CD4-positive, alpha-beta T cell treated with Interleukin-21 for 1 hour (primary cell): ENCODE measurements around the gene LRTM2.
A peak's percentile ranks its signal among the peaks of the same experiment; 100 is the strongest.

Source experiments
- DNase-seq: peaks from one replicate; pipeline ENCODE4 v3.0.0-alpha.2; 2020

The LRTM2 gene

GRCh38 chr12:1798641-1799020, 21.7 kb upstream of the LRTM2 start:
- no peak for DNase-seq

GRCh38 chr12:1799051-1799881, 21.1 kb upstream of the LRTM2 start:
- no peak for DNase-seq

GRCh38 chr12:1799882-1800400, 20.4 kb upstream of the LRTM2 start:
- DNase-seq: no peak

- DNase-seq: no peak
Observed at GRCh38 chr12:1800401-1801302, 19.7 kb upstream of the LRTM2 start.

- DNase-seq: no peak
Observed at GRCh38 chr12:1801303-1801975, 18.9 kb upstream of the LRTM2 start.

- no peak for DNase-seq
Observed at GRCh38 chr12:1803736-1804135, 16.6 kb upstream of the LRTM2 start.

GRCh38 chr12:1804545-1805332, 15.6 kb upstream of the LRTM2 start:
- DNase-seq: peak; percentile 91

GRCh38 chr12:1805441-1806081, 14.8 kb upstream of the LRTM2 start:
- no peak for DNase-seq

GRCh38 chr12:1806301-1807086, 13.9 kb upstream of the LRTM2 start:
- DNase-seq: no peak

GRCh38 chr12:1807087-1807860, 13.1 kb upstream of the LRTM2 start:
- no peak for DNase-seq

- DNase-seq: no peak
Observed at GRCh38 chr12:1808036-1808797, 12.1 kb upstream of the LRTM2 start.

- peak; percentile 22 for DNase-seq
Observed at GRCh38 chr12:1808798-1809480, 11.4 kb upstream of the LRTM2 start.

- DNase-seq: no peak
Observed at GRCh38 chr12:1809591-1810190, 10.7 kb upstream of the LRTM2 start.

- DNase-seq: no peak
Observed at GRCh38 chr12:1810201-1810930, 10.0 kb upstream of the LRTM2 start.

- no peak for DNase-seq
Observed at GRCh38 chr12:1810931-1811280, 9.5 kb upstream of the LRTM2 start.

- DNase-seq: peak; percentile 31
Observed at GRCh38 chr12:1811281-1811947, 9.0 kb upstream of the LRTM2 start.

GRCh38 chr12:1811948-1812291, 8.4 kb upstream of the LRTM2 start:
- no peak for DNase-seq
